Measurements from ENCODE around the gene PPP1R9B.

- TF ChIP-seq, protein P1, sequence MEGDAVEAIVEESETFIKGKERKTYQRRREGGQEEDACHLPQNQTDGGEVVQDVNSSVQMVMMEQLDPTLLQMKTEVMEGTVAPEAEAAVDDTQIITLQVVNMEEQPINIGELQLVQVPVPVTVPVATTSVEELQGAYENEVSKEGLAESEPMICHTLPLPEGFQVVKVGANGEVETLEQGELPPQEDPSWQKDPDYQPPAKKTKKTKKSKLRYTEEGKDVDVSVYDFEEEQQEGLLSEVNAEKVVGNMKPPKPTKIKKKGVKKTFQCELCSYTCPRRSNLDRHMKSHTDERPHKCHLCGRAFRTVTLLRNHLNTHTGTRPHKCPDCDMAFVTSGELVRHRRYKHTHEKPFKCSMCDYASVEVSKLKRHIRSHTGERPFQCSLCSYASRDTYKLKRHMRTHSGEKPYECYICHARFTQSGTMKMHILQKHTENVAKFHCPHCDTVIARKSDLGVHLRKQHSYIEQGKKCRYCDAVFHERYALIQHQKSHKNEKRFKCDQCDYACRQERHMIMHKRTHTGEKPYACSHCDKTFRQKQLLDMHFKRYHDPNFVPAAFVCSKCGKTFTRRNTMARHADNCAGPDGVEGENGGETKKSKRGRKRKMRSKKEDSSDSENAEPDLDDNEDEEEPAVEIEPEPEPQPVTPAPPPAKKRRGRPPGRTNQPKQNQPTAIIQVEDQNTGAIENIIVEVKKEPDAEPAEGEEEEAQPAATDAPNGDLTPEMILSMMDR (IDR thresholded peaks at IDR 0.05): no peak
- TF ChIP-seq POLR2A (IDR thresholded peaks at IDR 0.05): no peak
These were observed 39.2 kb upstream of the PPP1R9B start for GRCh38 chr17:50189550-50190292.
